Loucy (cell line): ENCODE results near the gene MRPL21.
A peak's percentile ranks its signal among the peaks of the same experiment; 100 is the strongest.

Source experiments
- H2AFZ ChIP-seq: fragments of 200-600 bp; sonication (generic); 2 replicates; pipeline ENCODE4 v1.6.0; 2016; ENCODE audit warnings: antibody characterized with exemption, mild to moderate bottlenecking, low read length, moderate library complexity
- H3F3A ChIP-seq: fragments of 200-600 bp; 2 replicates; pipeline ENCODE4 v1.6.0; 2016; ENCODE audit warnings: antibody characterized with exemption, low read depth, mild to moderate bottlenecking
- H3K27me3 ChIP-seq: fragments of 200-600 bp; sonication (generic); 2 replicates; pipeline ENCODE4 v1.6.1; 2014; ENCODE audit warnings: low read length, mild to moderate bottlenecking; ENCODE audit not compliant: insufficient read depth, poor library complexity, severe bottlenecking
- H3K36me3 ChIP-seq: fragments of 200-600 bp; sonication (generic); 2 replicates; pipeline ENCODE4 v1.6.1; 2016; ENCODE audit warnings: low read length; ENCODE audit not compliant: insufficient read depth
- H3K4me1 ChIP-seq: fragments of 200-600 bp; sonication (generic); 2 replicates; pipeline ENCODE4 v1.5.1; 2014; ENCODE audit warnings: low read length, mild to moderate bottlenecking; ENCODE audit not compliant: insufficient read depth, poor library complexity, severe bottlenecking
- H3K4me2 ChIP-seq: fragments of 200-600 bp; sonication (generic); 2 replicates; pipeline ENCODE4 v1.6.0; 2014; ENCODE audit warnings: antibody characterized with exemption, low read length, low read depth, mild to moderate bottlenecking; ENCODE audit not compliant: poor library complexity, severe bottlenecking
- H3K4me3 ChIP-seq: fragments of 200-600 bp; sonication (generic); 2 replicates; pipeline ENCODE4 v1.5.1; 2014; ENCODE audit warnings: low read length, mild to moderate bottlenecking, mixed read lengths; ENCODE audit not compliant: poor library complexity, severe bottlenecking
- H3K79me2 ChIP-seq: fragments of 200-600 bp; sonication (generic); 2 replicates; pipeline ENCODE4 v1.6.1; 2014; ENCODE audit warnings: low read length; ENCODE audit not compliant: insufficient read depth
- H3K9ac ChIP-seq: fragments of 200-600 bp; sonication (generic); 2 replicates; pipeline ENCODE4 v1.6.0; 2014; ENCODE audit warnings: mild to moderate bottlenecking, low read depth, low read length, moderate library complexity; ENCODE audit not compliant: poor library complexity, severe bottlenecking
- H3K9me2 ChIP-seq: fragments of 200-600 bp; sonication (generic); replicated peaks from 2 replicates; pipeline ENCODE4 v1.6.1; 2016; ENCODE audit warnings: low read depth, low read length, mixed read lengths
- H3K9me3 ChIP-seq: fragments of 200-600 bp; sonication (generic); 2 replicates; pipeline ENCODE4 v1.6.1; 2014; ENCODE audit warnings: mild to moderate bottlenecking, antibody characterized with exemption, low read length, low read depth; ENCODE audit not compliant: insufficient read depth
- H4K20me1 ChIP-seq: fragments of 200-600 bp; sonication (generic); 2 replicates; pipeline ENCODE4 v1.6.0; 2014; ENCODE audit warnings: antibody characterized with exemption, low read length, mild to moderate bottlenecking; ENCODE audit not compliant: insufficient read depth, poor library complexity, severe bottlenecking
- EZH2phosphoT487 ChIP-seq: fragments of 200-600 bp; IDR thresholded peaks from 2 replicates; pipeline ENCODE4 v1.6.1; 2018; ENCODE audit warnings: antibody characterized with exemption, mild to moderate bottlenecking, moderate library complexity, borderline replicate concordance
- TF ChIP-seq, protein P1 (sequence below): fragments of 200-600 bp; sonication (generic); conservative IDR thresholded peaks from 2 replicates; pipeline ENCODE4 v1.5.1; 2014; ENCODE audit warnings: mild to moderate bottlenecking, antibody characterized with exemption, low read length

MRPL21 gene

DNA sequence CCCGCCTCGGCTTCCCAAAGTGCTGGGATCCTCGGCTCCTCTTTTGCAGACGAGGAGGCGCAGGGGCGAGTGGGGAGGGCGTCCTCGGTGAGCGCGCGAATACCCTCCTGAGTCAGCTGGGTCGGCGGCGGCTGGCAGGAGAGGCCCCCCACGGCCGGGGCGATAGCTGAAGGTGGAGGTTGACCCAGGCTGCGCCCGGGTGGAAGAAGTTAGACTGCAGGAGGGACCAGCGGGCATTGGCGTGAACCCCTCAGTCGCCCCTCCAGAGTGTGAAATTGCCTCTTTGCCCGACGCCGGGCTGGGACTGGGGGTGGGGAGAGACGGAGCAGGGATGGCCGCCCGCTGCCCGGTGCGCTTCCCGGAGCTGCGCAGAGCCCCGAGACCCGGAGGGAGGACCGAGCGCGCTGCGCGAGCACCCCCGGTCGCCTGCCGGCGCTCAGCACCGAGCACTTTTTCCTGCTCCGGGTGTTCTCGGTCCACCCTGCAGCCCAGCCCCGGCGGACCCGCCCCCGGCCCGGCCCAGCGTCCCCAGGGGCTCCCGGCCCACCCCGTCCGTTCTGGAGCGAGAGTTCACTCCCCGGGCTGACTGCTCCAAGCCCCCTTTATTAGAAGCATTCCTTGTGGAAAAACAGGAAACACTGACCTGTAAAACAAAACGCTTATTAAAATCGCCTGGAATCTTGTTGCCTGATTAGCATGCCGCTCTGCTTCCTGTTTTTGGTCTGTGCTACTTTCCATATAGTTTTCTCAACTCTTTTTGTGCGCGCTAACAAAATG is 48.2 kb downstream of the MRPL21 start:
- no peaks in the 10 kb centered on the region for H4K20me1 ChIP-seq
- TF ChIP-seq, protein P1, sequence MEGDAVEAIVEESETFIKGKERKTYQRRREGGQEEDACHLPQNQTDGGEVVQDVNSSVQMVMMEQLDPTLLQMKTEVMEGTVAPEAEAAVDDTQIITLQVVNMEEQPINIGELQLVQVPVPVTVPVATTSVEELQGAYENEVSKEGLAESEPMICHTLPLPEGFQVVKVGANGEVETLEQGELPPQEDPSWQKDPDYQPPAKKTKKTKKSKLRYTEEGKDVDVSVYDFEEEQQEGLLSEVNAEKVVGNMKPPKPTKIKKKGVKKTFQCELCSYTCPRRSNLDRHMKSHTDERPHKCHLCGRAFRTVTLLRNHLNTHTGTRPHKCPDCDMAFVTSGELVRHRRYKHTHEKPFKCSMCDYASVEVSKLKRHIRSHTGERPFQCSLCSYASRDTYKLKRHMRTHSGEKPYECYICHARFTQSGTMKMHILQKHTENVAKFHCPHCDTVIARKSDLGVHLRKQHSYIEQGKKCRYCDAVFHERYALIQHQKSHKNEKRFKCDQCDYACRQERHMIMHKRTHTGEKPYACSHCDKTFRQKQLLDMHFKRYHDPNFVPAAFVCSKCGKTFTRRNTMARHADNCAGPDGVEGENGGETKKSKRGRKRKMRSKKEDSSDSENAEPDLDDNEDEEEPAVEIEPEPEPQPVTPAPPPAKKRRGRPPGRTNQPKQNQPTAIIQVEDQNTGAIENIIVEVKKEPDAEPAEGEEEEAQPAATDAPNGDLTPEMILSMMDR = no peak
- no peak for TF ChIP-seq EZH2phosphoT487
- H3K36me3 ChIP-seq = no peaks in the 10 kb centered on the region
- peak overlapping the region; percentile 13 for H3K4me2 ChIP-seq
- no peaks in the 10 kb centered on the region for H3K9me3 ChIP-seq
- no peak overlapping the region for H3K9ac ChIP-seq
- no peaks in the 10 kb centered on the region for H3K27me3 ChIP-seq
- H3K9me2 ChIP-seq = no peaks in the 10 kb centered on the region
- H3K79me2 ChIP-seq = no peaks in the 10 kb centered on the region
- H3F3A ChIP-seq = no peaks in the 10 kb centered on the region
- peak overlapping the region; percentile 31 for H3K4me3 ChIP-seq
- H3K4me1 ChIP-seq = no peaks in the 10 kb centered on the region
- peak overlapping the region; percentile 68; the same call in 1 of the 2 replicates for H2AFZ ChIP-seq

DNA sequence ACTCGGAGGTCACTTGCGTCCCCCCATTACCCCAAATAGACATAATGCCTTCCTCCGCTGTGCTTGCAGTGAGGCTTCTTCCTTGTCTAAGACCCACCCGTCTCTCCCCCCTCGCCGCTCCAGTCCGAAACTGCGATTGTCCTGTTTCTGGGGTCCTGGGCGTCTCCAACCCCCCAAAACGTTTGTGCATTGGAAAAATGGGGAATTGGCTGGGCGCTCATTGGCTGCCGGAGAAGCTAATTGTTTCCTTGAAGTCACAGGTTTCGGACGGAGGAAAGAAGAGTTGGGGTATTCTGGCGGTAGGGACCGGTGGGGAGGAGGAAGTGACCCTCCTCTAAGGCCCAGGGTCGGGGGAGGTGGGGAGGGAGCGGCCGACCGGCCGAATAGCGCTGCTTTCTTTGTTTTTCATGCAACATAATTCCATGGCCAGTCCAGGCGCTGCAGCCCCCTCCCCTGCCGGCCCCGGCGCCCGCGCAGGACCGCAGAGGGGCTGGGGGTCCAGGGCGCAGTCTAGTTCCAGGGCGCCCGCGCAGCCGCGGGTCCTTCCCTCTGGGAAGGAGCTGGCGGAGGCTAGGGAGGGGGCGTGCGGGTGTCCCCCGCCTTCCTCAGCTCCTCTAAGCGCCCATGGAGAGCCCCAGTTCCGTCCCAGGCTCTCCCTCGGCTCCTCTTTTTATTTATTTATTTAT is 49.2 kb downstream of the MRPL21 start:
- Histone ChIP-seq H3K9me3 (no peaks in the 10 kb centered on the region), H3K4me2 (no peak overlapping the region), H3K9ac (no peak overlapping the region), H3K79me2 (no peaks in the 10 kb centered on the region), H3K9me2 (no peaks in the 10 kb centered on the region), H2AFZ (no peak overlapping the region), H3K4me1 (no peaks in the 10 kb centered on the region), H3K27me3 (no peaks in the 10 kb centered on the region), H3F3A (no peaks in the 10 kb centered on the region), H3K4me3 (no peak overlapping the region), H4K20me1 (no peaks in the 10 kb centered on the region), H3K36me3 (no peaks in the 10 kb centered on the region)
- TF ChIP-seq, protein P1 = no peak
- no peak for TF ChIP-seq EZH2phosphoT487

DNA sequence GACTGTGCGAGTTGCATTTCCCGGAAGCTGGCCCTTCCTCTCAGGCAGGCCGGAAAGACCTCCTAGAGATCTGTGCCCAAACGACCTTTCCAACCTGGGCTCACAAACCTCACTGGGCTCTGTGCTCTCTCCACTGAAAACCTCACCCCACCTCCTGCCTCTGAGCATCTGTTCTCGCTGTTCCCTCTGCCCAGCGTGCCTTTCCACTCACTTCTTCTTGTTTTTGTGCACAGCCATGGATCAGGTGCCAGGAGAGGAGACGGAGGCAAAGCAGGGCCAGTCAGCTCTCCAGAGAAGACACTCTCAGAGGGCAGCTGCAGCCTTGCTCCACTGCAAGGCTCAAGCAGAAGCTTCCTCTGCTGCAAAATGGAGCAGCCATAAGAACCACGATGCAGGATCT is 51.0 kb downstream of the MRPL21 start:
- no peaks in the 10 kb centered on the region for H3K79me2 ChIP-seq
- no peak overlapping the region for H3K4me3 ChIP-seq
- H3K36me3 ChIP-seq = no peaks in the 10 kb centered on the region
- no peaks in the 10 kb centered on the region for H3K4me1 ChIP-seq
- H4K20me1 ChIP-seq = no peaks in the 10 kb centered on the region
- H3K27me3 ChIP-seq = no peaks in the 10 kb centered on the region
- no peaks in the 10 kb centered on the region for H3K9me2 ChIP-seq
- H3K9ac ChIP-seq = no peak overlapping the region
- no peaks in the 10 kb centered on the region for H3K9me3 ChIP-seq
- H2AFZ ChIP-seq = no peak overlapping the region
- TF ChIP-seq, protein P1 = no peak
- no peak for TF ChIP-seq EZH2phosphoT487
- H3K4me2 ChIP-seq = no peak overlapping the region
- no peaks in the 10 kb centered on the region for H3F3A ChIP-seq
